Suprapubic skin (tissue), 4 donors: Measurements from ENCODE around the gene M6PR. TPM values are rescaled to one million over a fixed set of nuclear protein-coding genes. Genes with fewer than 3 reads are reported as not detected.
"Not testable (repeated sequence)": the region's sequence is repeated elsewhere in the genome, so short reads cannot be mapped to it uniquely, and the experiment has no call there.

Source experiments
- DNase-seq, 2 donors: peaks; one replicate each; pipeline ENCODE4 v3.0.0-alpha.2; 2019; ENCODE audit warnings: low spot score in 2 of 2
- H3K27ac ChIP-seq: fragments of 200-600 bp; sonication (generic); one replicate; pipeline ENCODE4 v1.5.1; 2019
- H3K27me3 ChIP-seq: fragments of 200-600 bp; sonication (generic); one replicate; pipeline ENCODE4 v1.5.1; 2019
- H3K36me3 ChIP-seq: fragments of 200-600 bp; sonication (generic); one replicate; pipeline ENCODE4 v1.5.1; 2019
- H3K4me1 ChIP-seq: fragments of 200-600 bp; sonication (generic); one replicate; pipeline ENCODE4 v1.5.1; 2019
- H3K4me3 ChIP-seq: fragments of 200-600 bp; sonication (generic); one replicate; pipeline ENCODE4 v1.5.1; 2019; ENCODE audit warnings: mild to moderate bottlenecking
- H3K9me3 ChIP-seq: fragments of 200-600 bp; sonication (generic); one replicate; pipeline ENCODE4 v1.5.1; 2019
- EP300 ChIP-seq: sonication (generic); formaldehyde crosslinking; IDR thresholded peaks from one replicate; pipeline ENCODE4 v1.6.1; 2017; ENCODE audit warnings: antibody characterized with exemption
- POLR2A ChIP-seq, 2 donors: fragments of 450-650 bp; IDR thresholded peaks; one replicate each; pipeline ENCODE4 v1.6.1; 2017; ENCODE audit warnings: antibody characterized with exemption in 2 of 2, mild to moderate bottlenecking in 2 of 2, moderate library complexity in 2 of 2
- POLR2AphosphoS5 ChIP-seq, 3 donors: sonication (generic); formaldehyde crosslinking; IDR thresholded peaks; one replicate each; pipeline ENCODE4 v1.6.1; 2017; ENCODE audit warnings: antibody characterized with exemption in 3 of 3
- WGBS: methylation state at CpG from one replicate; pipeline ENCODE4 v1.1.5; 2018; 5-methylcytosine and 5-hydroxymethylcytosine counted together
- total RNA-seq, 4 donors: library from RNA; depleted of rRNA; stranded (reverse); fragments of >200 nt; gene quantifications; one replicate each; pipeline ENCODE4 v1.1.0, GENCODE V29; 2016
- TF ChIP-seq, protein P1 (sequence below), 2 donors: fragments of 200-600 bp in 1 of 2; fragments of 450-650 bp in 1 of 2; sonication (generic) in 1 of 2; IDR thresholded peaks; one replicate each; pipeline ENCODE4 v1.5.1; 2016 to 2019; ENCODE audit warnings: antibody characterized with exemption in 2 of 2, mild to moderate bottlenecking in 1 of 2, moderate library complexity in 1 of 2

Gene M6PR
- total RNA-seq, 4 donors from 2014 or later = 75.8 to 138 (median 120) TPM

DNA sequence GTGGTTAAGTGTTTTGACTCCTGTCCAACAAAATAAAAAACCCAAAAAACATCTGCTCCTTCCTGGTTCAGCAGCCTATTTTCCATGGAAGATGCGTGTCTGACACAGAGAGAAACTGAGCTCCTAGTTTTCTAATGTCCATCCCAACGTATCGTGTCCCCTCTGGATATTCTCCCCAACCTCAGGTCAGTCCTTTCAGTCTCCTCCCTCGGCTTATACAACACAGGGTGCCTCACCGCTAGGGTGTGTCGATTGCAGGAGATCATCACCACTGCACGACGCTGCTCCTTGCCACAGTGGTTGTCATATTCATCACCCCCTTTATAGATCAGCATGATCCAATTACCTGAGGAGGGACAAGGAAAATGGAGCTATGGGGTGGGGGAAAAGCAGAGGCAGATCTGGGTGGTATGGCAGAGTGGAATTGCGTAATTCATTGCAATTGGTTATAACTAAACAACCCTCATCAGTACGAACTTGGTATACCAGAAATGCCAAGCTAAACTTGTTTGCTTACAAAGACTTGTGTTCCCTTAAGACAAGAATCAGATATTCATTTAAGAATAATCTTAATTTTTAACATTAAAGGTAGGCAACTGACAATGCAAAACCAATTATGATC, 5.8 kb downstream of the M6PR start:
- WGBS = 86% methylated on average over 10 of the region's 10 CpGs
- TF ChIP-seq POLR2AphosphoS5 (IDR thresholded peaks at IDR 0.05) = no peak
- TF ChIP-seq POLR2A (IDR thresholded peaks at IDR 0.05) = no peak
- TF ChIP-seq, protein P1, sequence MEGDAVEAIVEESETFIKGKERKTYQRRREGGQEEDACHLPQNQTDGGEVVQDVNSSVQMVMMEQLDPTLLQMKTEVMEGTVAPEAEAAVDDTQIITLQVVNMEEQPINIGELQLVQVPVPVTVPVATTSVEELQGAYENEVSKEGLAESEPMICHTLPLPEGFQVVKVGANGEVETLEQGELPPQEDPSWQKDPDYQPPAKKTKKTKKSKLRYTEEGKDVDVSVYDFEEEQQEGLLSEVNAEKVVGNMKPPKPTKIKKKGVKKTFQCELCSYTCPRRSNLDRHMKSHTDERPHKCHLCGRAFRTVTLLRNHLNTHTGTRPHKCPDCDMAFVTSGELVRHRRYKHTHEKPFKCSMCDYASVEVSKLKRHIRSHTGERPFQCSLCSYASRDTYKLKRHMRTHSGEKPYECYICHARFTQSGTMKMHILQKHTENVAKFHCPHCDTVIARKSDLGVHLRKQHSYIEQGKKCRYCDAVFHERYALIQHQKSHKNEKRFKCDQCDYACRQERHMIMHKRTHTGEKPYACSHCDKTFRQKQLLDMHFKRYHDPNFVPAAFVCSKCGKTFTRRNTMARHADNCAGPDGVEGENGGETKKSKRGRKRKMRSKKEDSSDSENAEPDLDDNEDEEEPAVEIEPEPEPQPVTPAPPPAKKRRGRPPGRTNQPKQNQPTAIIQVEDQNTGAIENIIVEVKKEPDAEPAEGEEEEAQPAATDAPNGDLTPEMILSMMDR (IDR thresholded peaks at IDR 0.05) = no peak
- no peak for TF ChIP-seq EP300
- Histone ChIP-seq H3K36me3 (peaks cover 57% of the 10 kb centered on the region), H3K4me1 (peaks cover 19% of the 10 kb centered on the region), H3K27ac (no peak overlapping the region), H3K9me3 (no peaks in the 10 kb centered on the region), H3K4me3 (no peak overlapping the region), H3K27me3 (no peaks in the 10 kb centered on the region)
- no peak for DNase-seq

DNA sequence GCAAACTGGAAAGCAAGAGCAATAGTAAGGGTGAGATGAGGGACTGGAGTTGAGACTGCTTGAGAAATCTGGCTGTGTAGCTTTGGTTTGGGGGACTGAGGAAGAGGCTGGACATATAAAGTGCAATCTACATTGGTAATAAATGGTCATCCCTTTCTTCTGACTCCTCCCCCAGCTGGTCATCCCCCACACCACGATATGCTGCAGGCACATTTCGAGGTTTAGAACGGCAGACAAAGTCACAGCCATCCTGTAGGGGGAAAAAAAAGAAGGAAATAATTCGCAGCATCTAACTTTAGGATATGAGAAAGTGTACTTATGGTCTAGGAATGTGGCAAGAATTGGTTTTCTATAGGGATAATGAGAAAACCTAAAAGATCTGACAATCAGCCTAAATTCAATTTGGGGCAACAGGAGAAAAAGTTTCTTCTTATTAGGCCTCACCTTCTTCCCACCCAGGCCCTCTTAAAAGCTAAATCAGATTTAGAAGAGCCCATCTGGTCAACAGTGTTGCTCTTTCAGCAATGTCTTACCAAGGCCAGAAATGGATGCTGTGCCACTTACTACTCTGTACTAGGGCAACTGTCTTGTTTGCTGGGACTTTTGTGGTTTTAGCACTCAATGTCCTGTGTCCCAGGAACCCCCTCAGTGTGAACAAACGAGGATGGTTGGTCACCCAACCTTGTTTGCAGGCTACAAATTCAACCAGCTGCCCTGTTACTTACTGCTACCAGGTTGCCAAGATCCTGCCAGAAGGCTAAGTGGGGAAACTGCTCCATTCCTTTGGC, 7.6 kb downstream of the M6PR start:
- peaks cover 73% of the 10 kb centered on the region for H3K36me3 ChIP-seq
- H3K4me3 ChIP-seq = no peak overlapping the region
- no peak for TF ChIP-seq POLR2AphosphoS5 (IDR thresholded peaks at IDR 0.05)
- TF ChIP-seq EP300 = no peak
- TF ChIP-seq POLR2A (IDR thresholded peaks at IDR 0.05) = no peak
- TF ChIP-seq, protein P1 (IDR thresholded peaks at IDR 0.05) = no peak
- H3K27ac ChIP-seq = no peak overlapping the region
- DNase-seq = no peak
- H3K4me1 ChIP-seq = peaks cover under 1% of the 10 kb centered on the region
- H3K9me3 ChIP-seq = no peaks in the 10 kb centered on the region
- 68% methylated on average over 5 of the region's 5 CpGs for WGBS
- H3K27me3 ChIP-seq = no peaks in the 10 kb centered on the region

DNA sequence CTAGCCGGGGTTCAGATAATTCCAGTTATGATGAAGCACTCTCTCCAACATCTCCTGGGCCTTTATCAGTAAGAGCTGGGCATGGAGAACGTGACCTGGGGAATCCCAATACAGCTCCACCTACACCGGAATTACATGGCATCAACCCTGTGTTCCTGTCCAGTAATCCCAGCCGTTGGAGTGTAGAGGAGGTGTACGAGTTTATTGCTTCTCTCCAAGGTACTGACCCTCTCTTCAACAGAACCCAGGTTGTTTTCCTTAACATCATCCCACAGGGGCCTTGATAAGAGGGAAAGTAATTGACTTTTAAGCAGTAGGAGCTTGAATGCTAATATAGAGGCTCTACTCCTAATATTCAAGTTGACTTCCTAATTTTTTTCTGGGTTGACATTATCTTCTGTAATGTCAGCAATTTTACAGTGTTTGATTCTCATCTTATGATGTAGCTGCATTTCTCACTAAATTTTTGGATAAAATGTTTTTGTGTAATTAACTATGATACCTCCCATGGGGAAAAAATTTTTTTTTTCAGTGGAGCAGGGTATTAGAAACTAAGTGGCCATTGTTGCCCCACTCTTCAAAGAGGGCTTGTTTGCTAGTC, 11.5 kb downstream of the M6PR start:
- not testable (repeated sequence) for H3K27ac ChIP-seq, H3K4me1 ChIP-seq, H3K4me3 ChIP-seq, DNase-seq, H3K9me3 ChIP-seq, H3K27me3 ChIP-seq
- WGBS = 76% methylated on average over 5 of the region's 5 CpGs
- H3K36me3 ChIP-seq = peaks cover 67% of the 10 kb centered on the region

DNA sequence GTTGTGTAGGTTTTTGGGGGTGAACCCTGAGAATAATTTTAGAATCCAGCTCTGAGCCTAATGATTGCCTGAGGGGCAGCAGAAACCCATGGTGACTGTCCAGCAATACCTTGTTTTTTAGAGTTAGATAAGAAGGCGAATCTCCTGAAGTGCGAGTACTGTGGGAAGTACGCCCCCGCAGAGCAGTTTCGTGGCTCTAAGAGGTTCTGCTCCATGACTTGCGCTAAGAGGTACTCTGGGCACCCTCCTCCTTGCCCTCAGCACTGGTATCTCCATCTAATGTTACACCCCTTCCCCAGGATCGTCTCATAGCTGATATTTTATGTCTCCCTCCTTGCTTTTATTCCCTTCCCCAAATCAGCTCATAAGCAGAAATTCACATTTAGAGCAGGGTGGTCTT, 12.7 kb downstream of the M6PR start:
- Histone ChIP-seq H3K4me1 (no peaks in the 10 kb centered on the region), H3K9me3 (no peaks in the 10 kb centered on the region), H3K36me3 (peaks cover 55% of the 10 kb centered on the region), H3K27ac (no peak overlapping the region), H3K27me3 (no peaks in the 10 kb centered on the region), H3K4me3 (no peak overlapping the region)
- no peak for DNase-seq
- TF ChIP-seq, protein P1 (IDR thresholded peaks at IDR 0.05) = no peak
- TF ChIP-seq POLR2A (IDR thresholded peaks at IDR 0.05) (no peak), EP300 (no peak), POLR2AphosphoS5 (IDR thresholded peaks at IDR 0.05) (no peak)
- 91% methylated on average over 7 of the region's 7 CpGs for whole genome bisulfite sequencing

DNA sequence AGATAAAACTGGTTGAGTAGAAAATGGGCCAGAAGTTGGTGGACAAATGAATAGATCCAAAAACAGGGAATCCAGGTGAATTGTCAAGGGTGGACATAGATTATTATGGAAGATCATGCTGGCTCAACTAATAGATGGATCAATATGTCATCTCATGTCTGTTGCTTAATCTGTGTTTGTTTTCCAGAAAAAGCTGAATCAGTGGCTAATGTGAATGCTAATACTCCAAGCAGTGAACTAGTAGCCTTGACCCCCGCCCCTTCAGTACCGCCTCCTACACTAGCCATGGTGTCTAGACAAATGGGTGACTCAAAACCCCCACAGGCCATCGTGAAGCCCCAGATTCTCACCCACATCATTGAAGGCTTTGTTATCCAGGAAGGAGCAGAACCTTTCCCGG, 15.4 kb downstream of the M6PR start:
- not testable (repeated sequence) for H3K27ac ChIP-seq, DNase-seq, H3K4me3 ChIP-seq, H3K9me3 ChIP-seq, H3K27me3 ChIP-seq, H3K4me1 ChIP-seq
- peaks cover 58% of the 10 kb centered on the region for H3K36me3 ChIP-seq
- WGBS = 88% methylated on average over 4 of the region's 4 CpGs

DNA sequence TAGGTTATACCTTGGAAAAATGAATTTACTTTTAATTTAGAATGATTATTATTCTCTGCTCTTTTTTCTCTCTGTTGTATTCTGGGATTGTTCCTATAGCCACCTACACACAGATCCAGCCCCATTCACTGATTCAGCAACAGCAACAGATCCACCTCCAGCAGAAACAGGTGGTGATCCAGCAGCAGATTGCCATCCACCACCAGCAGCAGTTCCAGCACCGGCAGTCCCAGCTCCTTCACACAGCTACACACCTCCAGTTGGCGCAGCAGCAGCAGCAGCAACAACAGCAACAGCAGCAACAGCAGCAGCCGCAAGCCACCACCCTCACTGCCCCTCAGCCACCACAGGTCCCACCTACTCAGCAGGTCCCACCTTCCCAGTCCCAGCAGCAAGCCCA, 17.0 kb downstream of the M6PR start:
- peaks cover 48% of the 10 kb centered on the region for H3K36me3 ChIP-seq
- not testable (repeated sequence) for H3K4me1 ChIP-seq, H3K4me3 ChIP-seq, H3K27ac ChIP-seq, H3K9me3 ChIP-seq, H3K27me3 ChIP-seq, DNase-seq
- 100% methylated on average over 2 of the region's 3 CpGs for WGBS

DNA sequence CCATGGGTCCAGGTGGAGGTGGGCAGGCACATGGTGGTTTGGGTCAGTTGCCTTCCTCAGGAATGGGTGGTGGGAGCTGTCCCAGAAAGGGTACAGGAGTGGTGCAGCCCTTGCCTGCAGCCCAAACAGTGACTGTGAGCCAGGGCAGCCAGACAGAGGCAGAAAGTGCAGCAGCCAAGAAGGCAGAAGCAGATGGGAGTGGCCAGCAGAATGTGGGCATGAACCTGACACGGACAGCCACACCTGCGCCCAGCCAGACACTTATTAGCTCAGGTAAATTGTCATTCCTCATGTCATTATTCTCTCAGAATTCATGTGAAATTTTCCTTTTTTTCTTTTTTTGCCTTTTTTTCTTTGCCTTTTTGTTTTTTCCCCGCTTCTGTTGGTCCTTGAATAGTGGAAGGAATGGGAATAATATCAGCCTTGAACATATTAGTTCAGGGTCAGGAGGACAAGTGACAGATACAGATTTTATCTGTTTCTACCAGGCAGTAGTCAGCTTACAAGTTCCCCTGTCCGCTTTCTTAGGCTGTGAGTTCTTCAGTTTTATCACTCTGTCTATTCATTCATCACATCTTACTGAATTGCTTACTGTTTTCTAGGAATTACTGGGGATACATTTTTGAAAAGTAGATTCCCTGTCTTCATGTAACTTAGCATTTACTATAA, 18.7 kb downstream of the M6PR start:
- H3K4me3 ChIP-seq, H3K27ac ChIP-seq, H3K9me3 ChIP-seq, DNase-seq, H3K4me1 ChIP-seq, H3K27me3 ChIP-seq: not testable (repeated sequence)
- WGBS = 73% methylated on average over 4 of the region's 4 CpGs
- peaks cover 36% of the 10 kb centered on the region for H3K36me3 ChIP-seq
